Aorta (tissue), 5 donors: Measurements from ENCODE around the gene SLC2A1. TPM values are rescaled to one million over a fixed set of nuclear protein-coding genes. Genes with fewer than 3 reads are reported as not detected.

Experiments used
- ATAC-seq: fragments of 200-7000 bp; cut with Tn5 transposase; one replicate; pipeline ENCODE4 v1.9.1; 2022; ENCODE audit warnings: moderate library complexity; ENCODE audit not compliant: low FRiP score
- DNase-seq, 2 donors: peaks; one replicate each; pipeline ENCODE4 v3.0.0-alpha.2; 2020
- H3K27ac ChIP-seq, 2 donors: one replicate each; pipeline ENCODE4 v1.5.1; 2013; ENCODE audit warnings: low read length in 2 of 2, mild to moderate bottlenecking in 2 of 2, moderate library complexity in 2 of 2, control low read depth in 1 of 2, inconsistent platforms in 1 of 2, low read depth in 1 of 2
- H3K27me3 ChIP-seq, 2 donors: one replicate each; pipeline ENCODE4 v1.6.1; 2013; ENCODE audit warnings: control low read depth in 1 of 2, low read length in 1 of 2, mild to moderate bottlenecking in 1 of 2, moderate library complexity in 1 of 2; ENCODE audit not compliant: insufficient read depth in 2 of 2, control insufficient read depth in 1 of 2
- H3K36me3 ChIP-seq, 2 donors: one replicate each; pipeline ENCODE4 v1.6.1; 2013; ENCODE audit warnings: control low read depth in 1 of 2, low read length in 1 of 2, mild to moderate bottlenecking in 1 of 2; ENCODE audit not compliant: insufficient read depth in 2 of 2, control insufficient read depth in 1 of 2
- H3K4me1 ChIP-seq, 2 donors: one replicate each; pipeline ENCODE4 v1.6.1; 2013; ENCODE audit warnings: low read length in 2 of 2, control low read depth in 1 of 2, mild to moderate bottlenecking in 1 of 2, moderate library complexity in 1 of 2; ENCODE audit not compliant: insufficient read depth in 2 of 2, control insufficient read depth in 1 of 2
- H3K4me3 ChIP-seq, 2 donors: one replicate each; pipeline ENCODE4 v1.5.1; 2013; ENCODE audit warnings: low read length in 2 of 2, control low read depth in 1 of 2, mild to moderate bottlenecking in 1 of 2
- H3K9me3 ChIP-seq: one replicate; pipeline ENCODE4 v1.6.1; 2013; ENCODE audit warnings: mild to moderate bottlenecking, low read length; ENCODE audit not compliant: control insufficient read depth
- WGBS, 2 donors: extraction: QIAGEN DNeasy Blood & Tissue Kit; methylation state at CpG; one replicate each; pipeline ENCODE4 v1.1.7; 2013; 5-methylcytosine and 5-hydroxymethylcytosine counted together
- intact Hi-C, 2 donors: fragments of 100-400 bp; cut with DNase I; formaldehyde crosslinking; loops; one replicate each; pipeline versions ENCODE4 v1.14.2 to v1.15.0; 2022
- polyA plus RNA-seq, 2 donors: library from polyadenylated mRNA; stranded (reverse); fragments of 200-250 nt; gene quantifications; one replicate each; pipeline ENCODE4 v1.2.3, GENCODE V29; 2013
- total RNA-seq, 2 donors: library from RNA; stranded (reverse); fragmentation: NEBNext Ultra II Directional; extraction: Animal tissue kit (Norgen Biotek cat#: 25700); gene quantifications; one replicate each; pipeline ENCODE4 v1.2.1, GENCODE V29; 2021
- donor health status: healthy with polysubstance abuse.
- donor health status: Bipolar disorder and iron deficiency.
- donor health status: DM: no; HTN: no; CAD: no.
- donor health status: DM: no; HTN: no; CAD: no.
- donor health status: DM: yes; HTN: yes; CAD: no.

Gene SLC2A1
- total and polyA plus RNA-seq, 4 donors: 6.4 to 124 (median 49.6) TPM

- WGBS, 2 donors: 93 to 94% methylated on average over 24 to 25 of the region's 25 CpGs
- Histone ChIP-seq H3K27me3 (no peaks in the 10 kb centered on the region), H3K27ac (no peak overlapping the region), H3K4me1 (no peaks in the 10 kb centered on the region), H3K4me3 (no peak overlapping the region), H3K9me3 (no peaks in the 10 kb centered on the region), H3K36me3 (peaks cover 0 to 7% of the 10 kb centered on the region in 2 donors)
- no peak for ATAC-seq
- intact Hi-C loops: no loop called here
- no peak for DNase-seq
Observed at GRCh38 chr1:42930178-42931107, 28.2 kb downstream of the SLC2A1 start.

- intact Hi-C loops: no loop called here
- no peaks in the 10 kb centered on the region for H3K9me3 ChIP-seq
- no peaks in the 10 kb centered on the region for H3K27me3 ChIP-seq
- H3K4me3 ChIP-seq: no peak overlapping the region
- H3K27ac ChIP-seq: no peak overlapping the region
- H3K4me1 ChIP-seq: no peaks in the 10 kb centered on the region
- peaks cover 0 to 7% of the 10 kb centered on the region in 2 donors for H3K36me3 ChIP-seq
- DNase-seq (no peak), ATAC-seq (no peak)
- 92 to 94% methylated on average over 26 of the region's 26 CpGs for WGBS, 2 donors
Observed at GRCh38 chr1:42929434-42930177, 29.1 kb downstream of the SLC2A1 start.

DNA sequence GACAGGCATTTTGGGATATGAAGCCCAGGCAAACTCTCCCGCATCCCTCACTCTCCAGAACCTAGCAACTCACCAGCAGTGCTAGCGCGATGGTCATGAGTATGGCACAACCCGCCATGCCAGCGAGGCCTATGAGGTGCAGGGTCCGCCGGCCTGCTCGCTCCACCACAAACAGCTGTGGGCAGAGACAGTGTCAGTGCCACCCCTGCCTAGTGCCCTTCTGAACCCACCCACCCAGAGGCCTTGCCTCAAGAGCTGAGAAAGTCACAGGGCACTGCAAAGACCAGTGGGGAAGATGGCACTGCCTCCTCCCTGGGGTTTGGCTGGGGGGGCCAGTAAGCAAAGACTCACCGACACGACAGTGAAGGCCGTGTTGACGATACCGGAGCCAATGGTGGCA is 29.8 kb downstream of the SLC2A1 start:
- DNase-seq (no peak), ATAC-seq (no peak)
- no peak overlapping the region for H3K27ac ChIP-seq
- no peaks in the 10 kb centered on the region for H3K27me3 ChIP-seq
- H3K9me3 ChIP-seq: no peaks in the 10 kb centered on the region
- no peaks in the 10 kb centered on the region for H3K4me1 ChIP-seq
- intact Hi-C loops: no loop called here
- 91 to 95% methylated on average over 13 of the region's 13 CpGs for WGBS, 2 donors
- H3K4me3 ChIP-seq: no peak overlapping the region
- H3K36me3 ChIP-seq: peaks cover 0 to 7% of the 10 kb centered on the region in 2 donors

DNA sequence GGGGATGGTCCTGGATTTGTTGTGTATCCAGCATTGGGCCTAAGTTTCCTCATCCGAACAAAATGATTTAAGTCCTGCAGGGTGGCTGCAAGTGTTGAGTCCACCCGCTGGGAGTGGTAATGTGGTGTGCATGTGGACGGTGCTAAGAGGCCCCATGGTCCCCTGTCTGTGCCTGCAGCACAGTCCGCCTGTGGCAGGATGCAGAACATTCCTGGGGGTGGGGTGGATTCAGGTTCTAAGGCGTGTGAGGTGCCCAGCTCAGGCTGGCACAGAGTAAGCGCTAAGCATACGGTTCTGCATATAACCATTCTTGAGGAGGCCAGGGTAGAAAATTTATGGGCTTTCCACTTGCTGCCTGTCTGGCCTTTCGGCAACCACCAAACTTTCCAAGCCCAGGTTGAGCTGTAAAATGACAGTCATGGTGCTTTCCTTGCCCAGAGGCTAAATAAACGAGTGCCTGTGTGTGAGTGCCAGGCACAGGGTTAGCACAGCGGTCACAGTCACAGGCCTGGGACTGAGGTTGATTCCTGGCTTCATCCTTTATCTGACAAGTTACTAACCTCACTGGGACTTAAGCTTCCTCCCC is 30.7 kb downstream of the SLC2A1 start:
- H3K4me3 ChIP-seq: no peak overlapping the region

GRCh38 chr1:42927274-42927841 is 31.3 kb downstream of the SLC2A1 start:
- WGBS, 2 donors: 94 to 95% methylated on average over 8 of the region's 8 CpGs
- Histone ChIP-seq H3K36me3 (peaks cover 0 to 7% of the 10 kb centered on the region in 2 donors), H3K9me3 (no peaks in the 10 kb centered on the region), H3K4me3 (no peak overlapping the region), H3K27ac (no peak overlapping the region), H3K4me1 (no peaks in the 10 kb centered on the region), H3K27me3 (no peaks in the 10 kb centered on the region)
- intact Hi-C loops: no loop called here
- no peak for ATAC-seq
- DNase-seq: no peak

More for the DNA sequence above, 30.7 kb downstream of the SLC2A1 start:
- intact Hi-C loops: no loop called here
- Histone ChIP-seq H3K27me3 (no peaks in the 10 kb centered on the region), H3K4me1 (no peaks in the 10 kb centered on the region), H3K27ac (no peak overlapping the region), H3K36me3 (peaks cover 0 to 7% of the 10 kb centered on the region in 2 donors), H3K9me3 (no peaks in the 10 kb centered on the region)
- no peak for ATAC-seq
- DNase-seq: no peak
- 79 to 82% methylated on average over 10 of the region's 10 CpGs for WGBS, 2 donors

DNA sequence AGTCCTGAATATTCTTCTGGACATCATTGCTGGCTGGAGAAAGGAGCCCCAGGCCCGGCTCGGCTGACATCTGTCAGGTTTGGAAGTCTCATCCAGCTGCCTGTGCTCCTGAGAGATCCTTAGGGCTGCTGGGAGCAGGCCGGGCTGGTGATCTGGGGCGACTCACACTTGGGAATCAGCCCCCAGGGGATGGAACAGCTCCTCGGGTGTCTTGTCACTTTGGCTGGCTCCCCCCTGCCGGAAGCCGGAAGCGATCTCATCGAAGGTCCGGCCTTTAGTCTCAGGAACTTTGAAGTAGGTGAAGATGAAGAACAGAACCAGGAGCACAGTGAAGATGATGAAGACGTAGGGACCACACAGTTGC is 31.8 kb downstream of the SLC2A1 start:
- ATAC-seq (no peak), DNase-seq (no peak)
- 90 to 92% methylated on average over 11 of the region's 11 CpGs for WGBS, 2 donors
- H3K36me3 ChIP-seq: peaks cover 0 to 7% of the 10 kb centered on the region in 2 donors
- intact Hi-C loops: no loop called here
- H3K27ac ChIP-seq: no peak overlapping the region
- no peaks in the 10 kb centered on the region for H3K9me3 ChIP-seq
- no peaks in the 10 kb centered on the region for H3K27me3 ChIP-seq
- no peaks in the 10 kb centered on the region for H3K4me1 ChIP-seq
- H3K4me3 ChIP-seq: no peak overlapping the region

GRCh38 chr1:42926235-42926878 is 32.3 kb downstream of the SLC2A1 start:
- H3K4me3 ChIP-seq: no peak overlapping the region
- intact Hi-C loops: no loop called here
- H3K4me1 ChIP-seq: no peaks in the 10 kb centered on the region
- DNase-seq (no peak), ATAC-seq (no peak)
- 85 to 94% methylated on average over 5 of the region's 5 CpGs for WGBS, 2 donors
- no peak overlapping the region for H3K27ac ChIP-seq
- H3K9me3 ChIP-seq: no peaks in the 10 kb centered on the region
- H3K36me3 ChIP-seq: peaks cover 0 to 7% of the 10 kb centered on the region in 2 donors
- no peaks in the 10 kb centered on the region for H3K27me3 ChIP-seq
